Large intestine (tissue), 3 donors: Measurements from ENCODE around the gene DEGS1. TPM values are rescaled to one million over a fixed set of nuclear protein-coding genes. Genes with fewer than 3 reads are reported as not detected.

Experiments
- DNase-seq, 2 donors: peaks; one replicate each; pipeline versions ENCODE4 v3.0.0 to v3.0.0-alpha.2; 2013
- H3K27ac ChIP-seq: one replicate; pipeline ENCODE4 v1.5.1; 2013; ENCODE audit warnings: low read length
- H3K27me3 ChIP-seq: 2 replicates; pipeline ENCODE4 v1.6.1; 2013; ENCODE audit warnings: low read length; ENCODE audit not compliant: control insufficient read depth, insufficient read depth
- H3K36me3 ChIP-seq: 2 replicates; pipeline ENCODE4 v1.6.1; 2013; ENCODE audit warnings: low read length; ENCODE audit not compliant: control insufficient read depth, insufficient read depth
- H3K4me1 ChIP-seq: one replicate; pipeline ENCODE4 v1.6.1; 2013; ENCODE audit warnings: low read length; ENCODE audit not compliant: control insufficient read depth, insufficient read depth
- H3K4me3 ChIP-seq: one replicate; pipeline ENCODE4 v1.5.1; 2013; ENCODE audit warnings: low read length
- H3K9me3 ChIP-seq: one replicate; pipeline ENCODE4 v1.6.1; 2013; ENCODE audit warnings: mild to moderate bottlenecking, low read depth, low read length, moderate library complexity; ENCODE audit not compliant: control insufficient read depth
- WGBS: methylation state at CpG from one replicate; pipeline ENCODE4 v1.1.5; 2013; ENCODE audit warnings: low lambda C conversion rate; ENCODE audit not compliant: insufficient coverage; 5-methylcytosine and 5-hydroxymethylcytosine counted together
- polyA plus RNA-seq: library from polyadenylated mRNA; unstranded; fragments of 120-200 nt; gene quantifications from one replicate; pipeline ENCODE4 v1.2.1, GENCODE V29; 2013

Gene DEGS1
- polyA plus RNA-seq, 1 donor, result 37.6 TPM

DNA sequence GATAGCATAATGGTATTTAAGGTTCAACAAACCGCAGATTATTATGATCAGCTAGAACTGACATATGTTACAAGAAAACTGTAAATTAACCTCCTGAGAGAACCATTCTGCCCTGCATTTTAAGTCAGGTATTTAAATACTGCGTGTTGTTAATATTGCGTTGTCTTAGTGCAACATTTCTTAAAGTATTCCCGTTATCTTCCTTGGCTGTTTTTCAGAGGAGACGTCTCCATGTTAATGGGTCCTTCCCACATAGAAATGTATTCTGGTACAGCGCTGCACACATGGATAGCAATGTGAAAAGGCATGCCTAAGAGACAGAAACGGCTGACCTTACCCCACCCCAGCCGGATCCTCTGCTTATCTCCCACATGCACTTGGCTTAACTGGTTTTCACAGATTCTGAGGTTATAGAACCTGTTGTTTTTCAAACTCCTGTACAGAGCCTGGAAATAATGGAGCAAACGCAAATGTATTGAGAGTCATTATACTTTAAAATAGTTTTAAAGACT is 22.8 kb upstream of the DEGS1 start:
- no peaks in the 10 kb centered on the region for H3K4me1 ChIP-seq
- no CpG with 5 or more reads among the region's 9 CpGs for WGBS
- no peaks in the 10 kb centered on the region for H3K9me3 ChIP-seq
- peaks cover 33% of the 10 kb centered on the region for H3K36me3 ChIP-seq
- H3K27me3 ChIP-seq, result no peaks in the 10 kb centered on the region
- H3K4me3 ChIP-seq, result no peak overlapping the region
- H3K27ac ChIP-seq, result no peak overlapping the region
- no peak for DNase-seq

DNA sequence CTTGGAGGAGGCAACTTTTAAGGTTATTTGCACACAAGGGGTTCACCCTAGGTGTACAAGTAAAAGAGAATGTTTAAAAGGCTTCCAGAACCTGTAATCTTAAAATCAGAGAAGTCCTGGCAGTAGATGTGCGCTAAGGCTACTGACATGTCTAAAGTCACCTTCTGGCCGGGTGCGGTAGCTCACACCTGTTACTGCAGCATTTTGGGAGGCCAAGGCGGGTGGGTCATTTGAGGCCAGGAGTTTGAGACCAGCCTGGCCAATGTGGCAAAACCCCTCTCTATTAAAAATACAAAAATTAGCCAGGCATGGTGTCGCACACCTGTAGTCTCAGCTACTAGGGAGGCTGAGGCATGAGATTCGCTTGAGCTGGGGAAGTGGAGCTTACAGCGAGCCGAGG is 20.3 kb upstream of the DEGS1 start:
- no peak for DNase-seq
- Histone ChIP-seq H3K27me3 (no peaks in the 10 kb centered on the region), H3K36me3 (peaks cover 17% of the 10 kb centered on the region), H3K4me3 (no peak overlapping the region), H3K4me1 (no peaks in the 10 kb centered on the region), H3K9me3 (no peaks in the 10 kb centered on the region), H3K27ac (no peak overlapping the region)
- no CpG with 5 or more reads among the region's 8 CpGs for WGBS

DNA sequence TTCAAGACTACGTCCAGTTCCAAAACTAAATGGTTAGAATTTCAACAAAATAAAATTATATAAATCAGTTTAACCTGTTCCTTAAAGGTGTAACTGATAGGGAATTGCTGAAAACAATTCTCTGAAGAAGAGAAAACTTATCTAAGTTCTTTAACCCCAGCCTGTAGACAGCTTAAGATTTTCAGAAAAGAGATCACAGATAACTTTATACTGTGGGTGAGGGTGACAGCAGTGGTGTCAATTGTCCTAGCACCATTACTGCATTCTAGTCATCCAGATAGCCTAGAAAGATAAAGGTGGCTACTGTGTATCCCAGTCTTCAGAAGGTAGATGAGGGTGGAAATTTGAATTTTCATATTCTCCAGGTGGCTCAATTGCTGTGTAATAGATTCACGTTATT is 19.7 kb upstream of the DEGS1 start:
- Histone ChIP-seq H3K27me3 (no peaks in the 10 kb centered on the region), H3K4me3 (no peak overlapping the region), H3K27ac (no peak overlapping the region), H3K9me3 (no peaks in the 10 kb centered on the region), H3K36me3 (peaks cover 15% of the 10 kb centered on the region), H3K4me1 (no peaks in the 10 kb centered on the region)
- no peak for DNase-seq
- 100% methylated on average over 1 of the region's 2 CpGs for WGBS

GRCh38 chr1:224168859-224169380 is 14.1 kb upstream of the DEGS1 start:
- peak in 1 of 2 donors; percentile 23 for DNase-seq
- WGBS, result no CpG with 5 or more reads among the region's 5 CpGs

DNA sequence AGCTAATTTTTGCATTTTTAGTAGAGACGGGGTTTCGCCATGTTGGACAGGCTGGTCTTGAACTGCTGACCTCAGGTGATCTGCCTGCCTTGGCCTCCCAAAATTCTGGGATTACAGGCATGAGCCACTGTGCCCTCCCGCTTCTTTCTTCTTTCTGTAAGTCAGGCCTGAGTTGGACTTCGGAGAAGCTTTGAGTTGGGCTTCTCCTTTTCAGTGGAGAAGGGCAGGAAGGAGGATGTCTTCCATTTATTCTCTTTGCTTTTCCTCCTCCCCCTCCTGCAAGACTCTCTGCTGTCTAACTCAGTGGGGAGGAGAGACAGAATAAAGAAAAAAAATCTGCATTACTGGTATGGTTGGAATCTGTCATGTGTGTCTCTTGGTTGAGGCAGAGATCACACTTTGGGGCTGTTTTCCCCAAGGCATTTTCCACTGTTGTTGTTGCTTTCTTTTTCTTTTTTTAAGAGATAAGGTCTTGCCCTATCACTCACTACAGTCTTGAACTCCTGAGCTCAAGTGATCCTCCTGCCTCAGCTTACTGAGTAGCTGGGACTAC is 13.2 kb upstream of the DEGS1 start:
- Histone ChIP-seq H3K9me3 (no peaks in the 10 kb centered on the region), H3K27me3 (no peaks in the 10 kb centered on the region), H3K4me3 (no peak overlapping the region), H3K4me1 (no peaks in the 10 kb centered on the region), H3K27ac (no peak overlapping the region), H3K36me3 (no peaks in the 10 kb centered on the region)
- DNase-seq, result no peak
- WGBS, result no CpG with 5 or more reads among the region's 4 CpGs

More at GRCh38 chr1:224168859-224169380, 14.1 kb upstream of the DEGS1 start:
- Histone ChIP-seq H3K27me3 (no peaks in the 10 kb centered on the region), H3K9me3 (no peaks in the 10 kb centered on the region), H3K27ac (no peak overlapping the region), H3K4me1 (no peaks in the 10 kb centered on the region), H3K36me3 (no peaks in the 10 kb centered on the region), H3K4me3 (no peak overlapping the region)

GRCh38 chr1:224170343-224170742 is 12.7 kb upstream of the DEGS1 start:
- no peaks in the 10 kb centered on the region for H3K27me3 ChIP-seq
- DNase-seq, result no peak
- H3K27ac ChIP-seq, result no peak overlapping the region
- no peaks in the 10 kb centered on the region for H3K36me3 ChIP-seq
- no peaks in the 10 kb centered on the region for H3K9me3 ChIP-seq
- H3K4me3 ChIP-seq, result no peak overlapping the region
- no CpG with 5 or more reads among the region's 4 CpGs for WGBS
- H3K4me1 ChIP-seq, result no peaks in the 10 kb centered on the region

GRCh38 chr1:224170748-224171478 is 12.1 kb upstream of the DEGS1 start:
- no peaks in the 10 kb centered on the region for H3K36me3 ChIP-seq
- peak; percentile 31 to 36 for DNase-seq
- no peak overlapping the region for H3K4me3 ChIP-seq
- H3K4me1 ChIP-seq, result no peaks in the 10 kb centered on the region
- no peaks in the 10 kb centered on the region for H3K27me3 ChIP-seq
- no peaks in the 10 kb centered on the region for H3K9me3 ChIP-seq
- WGBS, result 100% methylated on average over 4 of the region's 9 CpGs
- no peak overlapping the region for H3K27ac ChIP-seq

- H3K4me3 ChIP-seq, result no peak overlapping the region
- no peak overlapping the region for H3K27ac ChIP-seq
- no peaks in the 10 kb centered on the region for H3K27me3 ChIP-seq
- H3K9me3 ChIP-seq, result no peaks in the 10 kb centered on the region
- H3K4me1 ChIP-seq, result no peaks in the 10 kb centered on the region
- H3K36me3 ChIP-seq, result no peaks in the 10 kb centered on the region
- no peak for DNase-seq
- 97% methylated on average over 2 of the region's 3 CpGs for WGBS
Measured at GRCh38 chr1:224172229-224172628, 10.8 kb upstream of the DEGS1 start.

DNA sequence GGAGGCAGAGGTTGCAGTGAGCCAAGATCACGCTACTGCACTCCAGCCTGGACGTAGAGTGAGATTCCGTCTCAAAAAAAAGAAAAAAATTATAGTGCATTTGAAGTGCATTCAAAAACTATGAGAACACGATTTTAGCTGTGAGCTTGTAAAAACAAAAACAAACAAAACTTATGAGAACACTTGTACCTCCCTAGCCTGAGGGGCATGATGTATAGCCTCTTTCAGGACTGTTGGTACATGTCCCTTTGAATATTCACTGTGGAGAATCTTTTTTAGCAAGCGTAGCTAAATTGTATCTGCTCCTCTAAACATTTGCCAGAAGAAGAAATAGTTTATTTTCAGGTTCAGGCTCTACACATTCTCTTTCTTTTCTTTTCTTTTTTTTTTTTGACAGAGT is 9.5 kb upstream of the DEGS1 start:
- DNase-seq, result no peak
- Histone ChIP-seq H3K36me3 (no peaks in the 10 kb centered on the region), H3K4me3 (no peak overlapping the region), H3K27ac (no peak overlapping the region), H3K27me3 (no peaks in the 10 kb centered on the region), H3K9me3 (no peaks in the 10 kb centered on the region), H3K4me1 (no peaks in the 10 kb centered on the region)
- WGBS, result 100% methylated on average over 1 of the region's 5 CpGs

GRCh38 chr1:224175617-224176016 is 7.4 kb upstream of the DEGS1 start:
- Histone ChIP-seq H3K9me3 (no peaks in the 10 kb centered on the region), H3K27me3 (no peaks in the 10 kb centered on the region), H3K4me3 (no peak overlapping the region), H3K4me1 (no peaks in the 10 kb centered on the region), H3K36me3 (no peaks in the 10 kb centered on the region), H3K27ac (no peak overlapping the region)
- no CpG with 5 or more reads among the region's 21 CpGs for WGBS
- peak in 1 of 2 donors; percentile 20 for DNase-seq
